ENCODE measurements around the gene AP5S1. TPM values are rescaled to one million over a fixed set of nuclear protein-coding genes. Genes with fewer than 3 reads are reported as not detected.
A peak's percentile ranks its signal among the peaks of the same experiment; 100 is the strongest.
"Not testable (repeated sequence)": the region's sequence is repeated elsewhere in the genome, so short reads cannot be mapped to it uniquely, and the experiment has no call there.

AP5S1 gene
- total RNA-seq, 1 experiment from 2014 or later = 24.6 TPM

DNA sequence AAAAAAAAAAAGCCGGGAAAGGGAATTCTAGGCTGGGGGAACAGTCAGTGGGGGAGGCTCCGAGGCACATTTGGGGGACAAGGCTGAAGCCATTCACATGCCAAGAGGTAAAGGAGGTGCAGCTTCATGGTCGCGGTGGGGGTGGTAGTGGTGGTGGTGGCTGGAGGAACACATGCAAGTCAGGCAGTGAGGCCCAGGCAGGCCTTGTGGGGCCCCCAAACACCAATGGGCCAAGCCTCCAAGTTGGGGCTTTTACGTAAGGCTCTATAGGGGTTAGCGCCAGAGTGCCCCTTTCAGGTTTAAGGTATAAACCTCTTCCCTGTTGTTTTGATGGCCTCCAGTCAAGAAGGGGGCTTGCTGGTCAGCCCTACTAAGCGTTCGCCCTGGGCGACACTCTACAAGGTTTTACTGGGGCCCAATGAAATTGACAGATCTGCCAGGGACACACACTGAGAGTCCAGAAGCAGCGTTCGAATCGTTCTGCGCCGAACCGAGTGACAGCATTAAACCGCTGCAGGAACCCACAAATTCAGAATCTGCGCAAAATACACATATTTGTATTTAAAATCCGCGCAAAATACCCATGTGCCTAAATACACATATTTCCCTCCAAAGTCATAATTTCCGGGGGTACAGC is 818 bp upstream of the AP5S1 start:
- Histone ChIP-seq H3K36me3 (peaks cover 10% of the 10 kb centered on the region; the same call in 1 of the 2 replicates), H3K9me3 (no peaks in the 10 kb centered on the region), H3K27me3 (no peaks in the 10 kb centered on the region), H3K4me3 (peak overlapping the region; percentile 80)
- no peak for DNase-seq

DNA sequence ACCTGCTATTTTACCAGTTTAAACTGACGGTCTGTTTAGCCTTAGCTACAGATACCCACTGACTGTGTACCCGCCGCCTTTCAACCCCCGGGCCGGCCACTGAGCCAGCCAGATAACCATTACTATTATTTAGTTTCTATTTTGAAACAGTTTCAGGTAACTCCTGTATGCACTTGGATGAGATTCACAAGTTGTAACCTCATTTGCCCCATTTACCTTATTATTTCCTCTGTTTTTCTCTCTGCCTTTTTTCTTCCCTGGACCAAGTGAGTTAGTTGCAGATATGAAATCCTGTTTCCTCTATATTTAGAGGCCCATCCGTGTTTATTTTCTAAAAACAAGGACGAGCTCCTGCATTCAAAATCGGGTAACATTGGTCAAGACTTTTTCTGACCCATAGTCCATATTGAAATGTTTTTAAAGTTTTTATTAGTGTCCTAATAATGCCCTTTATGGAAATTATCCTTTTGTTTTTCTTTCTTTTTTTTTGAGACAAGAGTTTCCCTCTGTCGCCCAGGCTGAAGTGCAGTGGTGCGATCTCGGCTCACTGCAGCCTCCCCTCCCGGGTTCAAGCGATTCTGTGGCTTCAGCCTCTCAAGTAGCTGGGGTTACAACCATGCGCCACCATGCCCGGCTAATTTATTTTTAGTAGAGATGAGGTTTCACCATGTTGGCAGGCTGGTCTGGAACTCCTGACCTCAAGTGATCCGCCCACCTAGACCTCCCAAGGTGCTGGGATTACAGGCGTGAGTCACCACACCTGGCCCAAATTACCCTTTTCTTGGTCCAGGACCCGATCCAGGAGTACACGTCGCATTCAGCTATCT is 767 bp downstream of the AP5S1 start:
- Histone ChIP-seq H3K4me3 (peak overlapping the region; percentile 80), H3K9me3 (no peaks in the 10 kb centered on the region), H3K27me3 (no peaks in the 10 kb centered on the region), H3K36me3 (peaks cover 10% of the 10 kb centered on the region; the same call in 1 of the 2 replicates)
- DNase-seq = peak; percentile 45

DNA sequence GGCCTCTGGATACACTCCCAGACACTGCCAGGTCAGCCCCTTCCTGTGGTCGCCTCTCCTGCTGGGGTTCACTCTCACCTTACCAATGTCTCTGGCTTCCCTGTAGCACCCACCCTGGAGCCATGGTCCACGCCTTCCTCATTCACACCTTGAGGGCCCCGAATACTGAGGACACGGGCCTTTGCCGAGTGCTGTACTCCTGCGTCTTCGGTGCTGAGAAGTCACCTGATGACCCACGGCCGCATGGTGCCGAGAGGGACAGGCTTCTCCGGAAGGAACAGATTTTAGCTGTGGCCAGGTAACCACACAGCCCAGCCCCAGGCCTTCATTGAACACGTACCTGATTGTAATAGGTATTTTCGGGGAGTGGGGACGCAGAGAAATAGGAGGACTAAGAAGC is 1.6 kb downstream of the AP5S1 start:
- no peak for DNase-seq
- Histone ChIP-seq H3K9me3 (no peaks in the 10 kb centered on the region), H3K36me3 (peaks cover 10% of the 10 kb centered on the region; the same call in 1 of the 2 replicates), H3K4me3 (no peak overlapping the region), H3K27me3 (no peaks in the 10 kb centered on the region)

DNA sequence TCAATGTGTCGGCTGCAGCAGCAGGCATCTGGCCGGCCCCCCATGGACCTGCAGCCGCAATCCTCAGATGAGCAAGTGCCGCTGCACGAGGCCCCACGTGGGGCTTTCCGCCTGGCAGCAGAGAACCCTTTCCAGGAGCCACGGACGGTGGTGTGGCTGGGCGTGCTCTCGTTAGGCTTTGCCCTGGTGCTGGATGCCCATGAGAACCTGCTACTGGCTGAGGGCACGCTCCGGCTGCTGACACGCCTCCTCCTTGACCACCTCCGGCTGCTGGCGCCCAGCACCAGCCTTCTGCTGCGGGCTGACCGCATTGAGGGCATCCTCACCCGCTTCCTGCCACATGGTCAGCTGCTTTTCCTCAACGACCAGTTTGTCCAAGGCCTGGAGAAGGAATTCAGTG is 3.5 kb downstream of the AP5S1 start:
- Histone ChIP-seq H3K36me3 (peaks cover 10% of the 10 kb centered on the region; the same call in 1 of the 2 replicates), H3K4me3 (no peak overlapping the region), H3K9me3 (no peaks in the 10 kb centered on the region), H3K27me3 (no peaks in the 10 kb centered on the region)
- DNase-seq = no peak

DNA sequence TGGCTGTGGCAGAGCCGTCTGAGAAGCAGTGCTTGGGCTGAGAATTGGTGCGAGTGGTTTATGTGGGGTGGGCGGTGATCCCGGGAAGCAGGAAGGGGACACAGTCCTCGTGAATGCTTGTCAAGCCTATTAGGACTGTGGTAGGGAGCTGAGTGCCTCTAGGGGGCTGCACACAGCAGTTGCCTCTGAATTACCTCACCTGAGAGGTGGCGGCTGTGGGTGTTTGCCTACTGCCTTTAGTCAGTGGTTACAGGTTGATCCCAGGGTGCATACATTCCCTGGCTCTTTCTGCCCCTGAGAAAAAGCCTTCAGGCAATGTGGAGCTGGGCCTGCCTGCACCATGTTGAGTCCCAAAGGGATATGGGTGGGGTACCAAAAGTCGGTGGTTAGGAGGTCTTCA is 5.2 kb downstream of the AP5S1 start:
- Histone ChIP-seq H3K9me3 (no peaks in the 10 kb centered on the region), H3K4me3 (no peak overlapping the region), H3K36me3 (peaks cover 10% of the 10 kb centered on the region; the same call in 1 of the 2 replicates), H3K27me3 (no peaks in the 10 kb centered on the region)
- no peak for DNase-seq

DNA sequence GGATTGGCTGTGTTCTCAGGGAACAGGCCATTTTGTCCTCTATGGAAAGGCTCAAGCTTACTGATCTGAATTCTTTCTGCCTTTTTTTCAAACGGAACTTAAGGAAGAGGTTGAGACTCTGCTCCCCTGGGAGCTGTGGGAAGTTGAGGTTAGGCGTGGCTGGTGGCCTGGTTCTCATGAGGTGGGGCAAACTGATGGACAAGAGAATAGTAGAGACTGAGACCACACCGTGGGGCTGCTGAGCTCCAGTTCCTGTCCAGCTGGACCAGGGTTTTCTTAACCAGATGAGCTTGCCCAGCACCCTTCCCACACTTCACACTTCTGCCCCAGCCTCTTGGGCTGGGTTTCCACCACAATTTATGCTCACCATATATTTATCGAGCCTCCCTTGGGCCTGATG is 6.1 kb downstream of the AP5S1 start:
- no peaks in the 10 kb centered on the region for H3K9me3 ChIP-seq
- peaks cover 10% of the 10 kb centered on the region; the same call in 1 of the 2 replicates for H3K36me3 ChIP-seq
- no peaks in the 10 kb centered on the region for H3K27me3 ChIP-seq
- DNase-seq = no peak
- H3K4me3 ChIP-seq = no peak overlapping the region

DNA sequence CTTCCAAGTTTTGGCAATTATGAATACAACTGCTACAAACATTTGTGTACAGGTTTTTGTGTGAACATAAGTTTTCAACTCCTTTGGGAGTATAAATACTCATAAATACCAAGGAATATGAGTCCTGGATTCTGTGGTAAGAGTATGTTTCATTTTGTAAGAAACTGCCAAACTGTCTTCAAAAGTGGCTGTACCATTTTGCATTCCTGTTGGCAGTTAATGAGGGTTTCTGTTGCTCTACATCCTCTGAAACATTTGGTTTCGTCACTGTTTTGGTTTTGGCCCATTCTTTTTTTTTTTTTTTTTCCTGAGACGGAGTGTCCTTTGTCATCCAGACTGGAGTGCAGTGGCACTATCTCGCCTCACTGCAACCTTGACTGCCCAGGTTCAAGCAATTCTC is 8.5 kb downstream of the AP5S1 start:
- Histone ChIP-seq H3K4me3 (no peak overlapping the region), H3K9me3 (no peaks in the 10 kb centered on the region), H3K36me3 (no peaks in the 10 kb centered on the region; the same call in 1 of the 2 replicates), H3K27me3 (no peaks in the 10 kb centered on the region)
- no peak for DNase-seq

DNA sequence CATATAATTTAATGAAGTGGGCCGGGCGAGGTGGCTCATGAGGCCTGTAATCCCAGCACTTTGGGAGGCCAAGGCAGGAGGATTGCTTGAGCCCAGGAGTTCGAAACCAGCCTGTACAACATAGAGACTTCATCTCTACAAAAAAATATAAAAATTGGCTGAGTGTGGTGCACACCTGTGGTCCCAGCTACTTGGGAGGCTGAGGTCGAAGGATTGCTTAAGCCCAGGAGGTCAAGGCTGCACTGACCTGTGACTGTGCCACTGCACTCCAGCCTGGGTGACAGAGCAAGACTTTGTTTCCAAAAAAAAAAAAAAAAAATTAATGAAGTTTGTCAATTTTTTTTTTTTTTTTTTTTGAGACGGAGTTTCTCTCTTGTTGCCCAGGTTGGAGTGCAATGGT is 9.5 kb downstream of the AP5S1 start:
- H3K9me3 ChIP-seq = not testable (repeated sequence)

DNA sequence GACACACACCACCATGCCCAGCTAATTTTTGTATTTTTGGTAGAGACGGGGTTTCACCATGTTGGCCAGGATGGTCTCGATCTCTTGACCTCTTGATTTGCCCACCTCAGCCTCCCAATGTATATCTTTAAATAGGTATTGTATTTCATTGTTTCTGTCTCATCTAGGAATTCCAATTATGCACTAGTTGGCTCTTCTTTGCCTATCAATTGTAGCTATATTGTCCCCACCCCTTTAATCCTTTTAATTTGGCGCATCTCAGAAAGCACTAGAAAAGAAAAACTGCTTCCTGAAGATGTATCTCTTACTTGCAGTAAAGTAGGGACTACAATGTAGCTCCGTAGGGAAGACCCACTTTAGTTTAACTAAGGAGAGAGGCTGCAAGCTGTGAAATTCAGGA is 15.8 kb downstream of the AP5S1 start:
- no peak overlapping the region for H3K4me3 ChIP-seq
- no peaks in the 10 kb centered on the region for H3K9me3 ChIP-seq
- no peaks in the 10 kb centered on the region for H3K27me3 ChIP-seq
- no peaks in the 10 kb centered on the region for H3K36me3 ChIP-seq
- no peak for DNase-seq

More for the DNA sequence above, 9.5 kb downstream of the AP5S1 start:
- not testable (repeated sequence) for H3K4me3 ChIP-seq, H3K27me3 ChIP-seq, DNase-seq, H3K36me3 ChIP-seq

DNA sequence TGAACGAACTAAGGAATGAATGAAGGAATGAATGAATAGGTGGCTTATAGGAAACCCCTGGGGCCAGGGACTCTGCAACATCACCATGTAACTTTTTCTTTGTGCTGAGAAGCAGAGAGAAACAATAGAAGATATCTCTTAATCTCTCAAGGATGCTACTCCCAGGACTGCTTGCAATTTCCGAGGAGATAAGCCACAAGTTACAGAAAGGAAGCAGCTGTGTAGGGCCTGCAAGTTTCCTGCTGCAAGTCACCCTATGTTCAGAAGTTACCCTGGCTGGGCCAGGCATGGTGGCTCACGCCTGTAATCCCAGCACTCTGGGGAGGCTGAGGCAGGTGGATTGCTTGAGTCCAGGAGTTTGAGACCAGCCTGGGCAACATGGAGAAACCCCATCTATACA is 19.0 kb downstream of the AP5S1 start:
- no peak for DNase-seq
- Histone ChIP-seq H3K27me3 (no peaks in the 10 kb centered on the region), H3K36me3 (no peaks in the 10 kb centered on the region), H3K4me3 (no peak overlapping the region), H3K9me3 (no peaks in the 10 kb centered on the region)

DNA sequence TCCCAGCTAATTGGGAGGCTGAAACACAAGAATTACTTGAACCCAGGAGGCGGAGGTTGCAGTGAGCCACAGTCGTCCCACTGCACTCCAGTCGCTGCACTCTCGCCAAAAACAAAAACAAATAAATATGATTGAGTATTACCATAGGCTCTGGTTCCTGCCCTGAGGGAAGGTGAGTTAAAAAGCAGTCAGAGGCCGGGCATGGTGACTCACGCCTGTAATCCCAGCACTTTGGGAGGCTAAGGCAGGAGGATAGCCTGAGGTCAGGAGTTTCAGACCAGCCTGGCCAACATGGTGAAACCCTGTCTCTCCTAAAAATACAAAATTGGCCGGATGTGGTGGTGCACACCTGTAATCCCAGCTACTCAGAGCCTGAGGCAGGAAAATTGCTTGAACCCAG is 19.9 kb downstream of the AP5S1 start:
- not testable (repeated sequence) for H3K9me3 ChIP-seq, H3K27me3 ChIP-seq, H3K4me3 ChIP-seq, H3K36me3 ChIP-seq
- peak; percentile 54 for DNase-seq

DNA sequence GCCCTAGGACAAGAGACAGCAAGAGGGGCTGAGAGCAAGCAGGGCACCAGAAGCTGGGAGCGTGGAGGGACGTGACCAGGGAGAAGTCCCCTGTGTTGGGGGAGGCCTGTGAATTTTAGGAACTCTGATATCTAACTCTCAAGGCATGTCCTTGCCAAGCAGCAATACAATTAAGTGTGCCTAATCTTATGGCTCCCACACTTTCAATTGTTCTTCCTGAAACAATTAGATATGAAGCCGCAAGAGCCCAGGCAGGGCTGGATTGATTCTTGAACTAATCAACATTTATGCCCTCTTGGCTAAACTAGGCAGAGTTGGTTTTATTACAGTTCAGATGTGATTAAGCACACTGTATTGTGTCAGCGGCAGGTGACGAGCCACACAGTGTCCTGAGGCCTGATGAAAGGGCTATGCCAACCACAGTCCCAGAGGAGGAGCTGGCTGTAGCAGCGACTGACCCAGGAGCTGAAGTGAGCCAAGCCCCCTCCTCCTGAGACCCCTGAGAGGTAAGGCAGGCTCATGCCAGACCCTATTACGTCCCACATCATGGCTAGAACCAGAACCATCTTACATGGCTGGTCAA is 22.1 kb downstream of the AP5S1 start:
- Histone ChIP-seq H3K36me3 (no peaks in the 10 kb centered on the region), H3K4me3 (no peak overlapping the region), H3K9me3 (no peaks in the 10 kb centered on the region), H3K27me3 (no peaks in the 10 kb centered on the region)
- no peak for DNase-seq

DNA sequence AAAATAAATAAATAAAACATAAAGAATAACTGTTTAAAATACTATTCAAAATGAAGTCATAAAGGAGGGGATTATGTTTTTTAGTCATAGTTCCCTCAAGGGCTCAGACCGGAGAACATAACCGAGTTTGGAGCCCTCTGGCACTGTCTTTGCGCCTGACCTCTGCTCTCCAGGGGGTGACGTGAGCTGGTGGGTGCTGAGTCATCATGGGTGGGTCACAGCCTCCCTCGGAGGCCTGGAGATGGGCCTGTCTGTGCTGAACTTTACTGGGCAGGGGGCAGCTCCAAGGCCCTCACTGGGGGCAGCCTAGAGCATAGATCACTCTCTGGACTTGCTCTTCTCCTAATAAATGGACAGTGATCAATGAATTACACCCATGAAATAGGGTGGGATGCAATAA is 23.1 kb downstream of the AP5S1 start:
- DNase-seq = peak; percentile 90
- Histone ChIP-seq H3K36me3 (no peaks in the 10 kb centered on the region), H3K27me3 (no peaks in the 10 kb centered on the region), H3K9me3 (no peaks in the 10 kb centered on the region), H3K4me3 (no peak overlapping the region)

DNA sequence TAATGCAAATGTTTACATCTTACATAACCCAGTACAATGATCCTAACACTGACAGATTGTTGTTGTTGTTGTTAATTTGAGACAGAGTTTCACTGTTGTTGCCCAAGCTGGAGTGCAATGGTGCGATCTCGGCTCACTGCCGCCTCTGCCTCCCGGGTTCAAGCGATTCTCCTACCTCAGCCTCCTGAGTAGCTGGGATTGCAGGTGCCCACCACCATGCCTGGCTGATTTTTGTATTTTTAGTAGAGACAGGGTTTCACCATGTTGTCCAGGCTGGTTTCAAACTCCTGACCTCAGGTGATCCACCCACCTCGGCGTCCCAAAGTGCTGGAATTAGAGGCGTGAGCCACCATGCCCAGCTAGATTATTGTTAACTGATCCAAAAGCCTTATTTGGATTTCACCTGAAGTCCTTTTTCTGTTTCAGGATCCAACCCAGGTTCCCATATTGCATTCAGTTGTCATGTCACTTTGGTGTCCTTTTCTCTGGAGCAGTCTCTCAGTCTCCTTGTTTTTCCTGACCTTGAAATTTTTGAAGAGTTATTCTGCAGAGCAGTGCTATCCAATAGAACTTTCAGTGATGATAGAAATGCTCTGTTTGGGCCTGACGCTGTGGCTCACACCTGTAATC is 23.8 kb downstream of the AP5S1 start:
- not testable (repeated sequence) for H3K36me3 ChIP-seq, H3K4me3 ChIP-seq, H3K27me3 ChIP-seq, H3K9me3 ChIP-seq, DNase-seq

DNA sequence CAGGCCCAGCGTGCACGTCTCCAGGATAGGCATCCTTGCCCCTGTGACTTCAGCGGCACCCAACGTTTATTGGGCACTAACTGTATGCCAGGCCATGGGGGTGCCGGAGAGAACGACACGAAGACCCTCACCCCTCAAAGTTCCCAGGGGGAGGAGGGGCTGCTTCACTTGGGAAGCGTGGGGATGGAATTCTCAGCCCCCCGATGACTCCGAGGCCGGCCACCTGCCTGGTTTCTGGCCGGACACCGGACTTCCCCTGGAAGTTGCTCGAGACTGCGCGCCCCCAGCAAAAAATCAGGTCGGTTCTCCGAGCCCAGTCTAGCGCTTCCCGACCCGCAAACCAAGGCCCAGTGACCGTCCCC is 26.0 kb downstream of the AP5S1 start:
- DNase-seq = no peak
- no peaks in the 10 kb centered on the region for H3K36me3 ChIP-seq
- no peaks in the 10 kb centered on the region for H3K9me3 ChIP-seq
- no peaks in the 10 kb centered on the region for H3K27me3 ChIP-seq
- peak overlapping the region; percentile 89 for H3K4me3 ChIP-seq

DNA sequence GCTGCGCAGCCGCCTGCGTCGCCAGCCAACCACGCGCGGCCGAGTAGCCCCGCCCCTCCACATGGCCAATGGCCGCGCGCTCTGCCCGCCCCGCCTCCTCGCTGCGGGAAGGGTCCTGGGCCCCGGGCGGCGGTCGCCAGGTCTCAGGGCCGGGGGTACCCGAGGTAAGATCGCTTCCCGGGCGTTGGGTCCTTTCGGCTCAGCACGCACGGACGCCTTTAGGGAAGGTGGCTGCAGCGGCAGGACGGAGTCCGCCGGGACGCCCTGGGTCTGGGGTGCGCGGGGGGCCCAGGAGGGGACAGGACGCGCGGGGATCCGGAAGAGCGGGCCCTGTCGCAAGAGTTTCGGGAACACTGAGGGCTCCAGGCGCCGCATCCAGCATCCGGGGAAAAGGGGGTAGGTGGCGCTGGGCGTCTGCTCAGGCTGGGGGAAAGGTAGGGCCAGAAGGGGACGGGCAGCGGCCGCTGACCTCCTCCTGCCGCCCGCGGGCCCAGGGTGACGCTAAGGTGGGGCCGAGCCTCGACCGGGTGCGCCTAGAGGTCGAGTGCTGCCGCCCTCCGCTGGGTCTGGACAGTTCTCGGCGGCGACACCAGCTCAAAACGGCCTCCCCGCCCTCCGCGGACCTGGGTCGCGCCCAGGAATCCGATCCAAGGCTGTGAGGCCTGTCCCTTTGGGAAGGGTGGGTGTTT is 26.5 kb downstream of the AP5S1 start, which contains the start of gene MAVS:
TSS of gene MAVS (plus strand) at position 95 of the 689 bp plus-strand sequence. CDS start 7,791 bp downstream, outside the sequence.
- H3K9me3 ChIP-seq = no peaks in the 10 kb centered on the region
- H3K36me3 ChIP-seq = no peaks in the 10 kb centered on the region
- no peaks in the 10 kb centered on the region for H3K27me3 ChIP-seq
- peak; percentile 79 for DNase-seq
- H3K4me3 ChIP-seq = peak within 1 kb of the TSS; percentile 89
